IMR-90 (cell line): ENCODE results near the gene CAPN5. TPM values are rescaled to one million over a fixed set of nuclear protein-coding genes. Genes with fewer than 3 reads are reported as not detected.

Source experiments
- ATAC-seq: fragments of 200-7000 bp; cut with Tn5 transposase; 2 replicates; pipeline ENCODE4 v1.9.1; 2020; ENCODE audit warnings: low read depth, mild to moderate bottlenecking, moderate library complexity
- BruUV-seq: library from RNA; stranded (reverse); fragments of 400-500 nt; replicated peaks from 2 replicates; lab custom pipeline; 2021; lab: Mats Ljungman, UMichigan
- CTCF ChIA-PET: fragments of 300-600 bp; formaldehyde crosslinking; extraction: SDS; loops from one replicate; lab custom pipeline; 2021; ENCODE audit warnings: antibody characterized with exemption; lab: Yijun Ruan, JAX
- POLR2A ChIA-PET: fragments of 300-600 bp; sonication (Branson Sonifier 250); formaldehyde crosslinking; loops from one replicate; lab custom pipeline; 2022; ENCODE audit warnings: antibody characterized with exemption; ENCODE audit not compliant: unreplicated experiment; lab: Charles Lee
- DNase-seq: peaks from one replicate; pipeline ENCODE4 v3.0.0; 2013
- H2AFZ ChIP-seq: replicated peaks from 2 replicates; pipeline ENCODE3; 2013; ENCODE audit warnings: low read length, mild to moderate bottlenecking; ENCODE audit not compliant: poor library complexity
- H2AK5ac ChIP-seq: 2 replicates; pipeline ENCODE4 v1.6.1; 2013; ENCODE audit warnings: low read depth, low read length, inconsistent platforms
- H2AK9ac ChIP-seq: replicated peaks from 2 replicates; pipeline ENCODE3; 2013; ENCODE audit warnings: mild to moderate bottlenecking, low read depth, low read length, moderate library complexity; ENCODE audit not compliant: poor library complexity
- H2BK120ac ChIP-seq: 2 replicates; pipeline ENCODE4 v1.6.1; 2013; ENCODE audit warnings: low read depth, low read length, inconsistent platforms
- H2BK15ac ChIP-seq: 3 replicates; pipeline ENCODE4 v1.6.1; 2013; ENCODE audit warnings: low read depth, low read length, inconsistent platforms
- H2BK20ac ChIP-seq: 2 replicates; pipeline ENCODE4 v1.6.1; 2013; ENCODE audit warnings: low read depth, mild to moderate bottlenecking, inconsistent platforms, low read length, moderate library complexity
- H2BK5ac ChIP-seq: 2 replicates; pipeline ENCODE4 v1.6.1; 2013; ENCODE audit warnings: mild to moderate bottlenecking, low read depth, low read length, inconsistent platforms; ENCODE audit not compliant: poor library complexity, severe bottlenecking
- H3K14ac ChIP-seq: replicated peaks from 2 replicates; pipeline ENCODE4 v1.6.1; 2013; ENCODE audit warnings: low read depth, low read length, inconsistent platforms
- H3K18ac ChIP-seq: 2 replicates; pipeline ENCODE4 v1.6.1; 2013; ENCODE audit warnings: low read depth, low read length, control low read depth
- H3K23ac ChIP-seq: 2 replicates; pipeline ENCODE4 v1.6.1; 2013; ENCODE audit warnings: low read depth, low read length, inconsistent platforms
- H3K27ac ChIP-seq: 2 replicates; pipeline ENCODE4 v1.5.1; 2013; ENCODE audit warnings: mild to moderate bottlenecking, control low read depth, low read length; ENCODE audit not compliant: insufficient read depth
- H3K27me3 ChIP-seq: 2 replicates; pipeline ENCODE4 v1.6.1; 2013; ENCODE audit warnings: low read length; ENCODE audit not compliant: control insufficient read depth, insufficient read depth
- H3K36me3 ChIP-seq: 2 replicates; pipeline ENCODE4 v1.6.1; 2013; ENCODE audit warnings: low read length, mixed read lengths; ENCODE audit not compliant: control insufficient read depth, insufficient read depth
- H3K4ac ChIP-seq: 2 replicates; pipeline ENCODE4 v1.6.1; 2013; ENCODE audit warnings: low read depth, low read length, inconsistent platforms
- H3K4me1 ChIP-seq: 2 replicates; pipeline ENCODE4 v1.6.1; 2013; ENCODE audit warnings: low read length, mixed read lengths; ENCODE audit not compliant: control insufficient read depth, insufficient read depth
- H3K4me2 ChIP-seq: 2 replicates; pipeline ENCODE4 v1.6.1; 2013; ENCODE audit warnings: low read depth, mild to moderate bottlenecking, control low read depth, low read length, moderate library complexity
- H3K4me3 ChIP-seq: 2 replicates; pipeline ENCODE4 v1.5.1; 2013; ENCODE audit warnings: low read depth, mild to moderate bottlenecking, control low read depth, low read length, moderate library complexity; ENCODE audit not compliant: insufficient read depth
- H3K56ac ChIP-seq: 2 replicates; pipeline ENCODE4 v1.6.1; 2013; ENCODE audit warnings: low read length, inconsistent platforms; ENCODE audit not compliant: insufficient read depth; ENCODE audit errors: extremely low read depth
- H3K79me1 ChIP-seq, 2 experiments: 2 replicates each; pipeline ENCODE4 v1.6.1; 2013; ENCODE audit warnings: low read length in 2 of 2, inconsistent platforms in 1 of 2, low read depth in 1 of 2
- H3K9ac ChIP-seq: 2 replicates; pipeline ENCODE4 v1.6.1; 2013; ENCODE audit warnings: low read depth, low read length, control low read depth
- H3K9me1 ChIP-seq: 2 replicates; pipeline ENCODE4 v1.6.1; 2013; ENCODE audit warnings: low read length, inconsistent platforms; ENCODE audit not compliant: insufficient read depth
- H3K9me3 ChIP-seq: 2 replicates; pipeline ENCODE4 v1.6.1; 2013; ENCODE audit warnings: low read length; ENCODE audit not compliant: control insufficient read depth, insufficient read depth
- H4K20me1 ChIP-seq: 2 replicates; pipeline ENCODE4 v1.6.1; 2013; ENCODE audit warnings: low read length, inconsistent platforms; ENCODE audit not compliant: insufficient read depth
- H4K5ac ChIP-seq: 2 replicates; pipeline ENCODE4 v1.6.1; 2013; ENCODE audit warnings: mild to moderate bottlenecking, low read depth, low read length, control low read depth
- H4K8ac ChIP-seq, 2 experiments: 2 replicates each; pipeline ENCODE4 v1.6.1; 2013; ENCODE audit warnings: low read depth in 2 of 2, low read length in 2 of 2, control low read depth in 1 of 2, inconsistent platforms in 1 of 2
- H4K91ac ChIP-seq: 2 replicates; pipeline ENCODE4 v1.6.1; 2013; ENCODE audit warnings: low read depth, low read length, inconsistent platforms; ENCODE audit not compliant: insufficient read depth
- BHLHE40 ChIP-seq: fragments of 150-350 bp; IDR thresholded peaks from 2 replicates; pipeline ENCODE4 v1.6.1; 2016; ENCODE audit warnings: mild to moderate bottlenecking, low read depth, low read length
- CEBPB ChIP-seq: IDR thresholded peaks from 2 replicates; pipeline ENCODE4 v1.6.1; 2012; ENCODE audit warnings: low read depth, low read length, improper control_type of control experiment
- CHD1 ChIP-seq: IDR thresholded peaks from 2 replicates; pipeline ENCODE4 v1.6.1; 2012; ENCODE audit warnings: low read depth, low read length, improper control_type of control experiment
- MAFK ChIP-seq: IDR thresholded peaks from 2 replicates; pipeline ENCODE4 v1.6.1; 2012; ENCODE audit warnings: low read depth, low read length, improper control_type of control experiment
- MAZ ChIP-seq: IDR thresholded peaks from 2 replicates; pipeline ENCODE4 v1.6.1; 2012; ENCODE audit warnings: low read depth, mild to moderate bottlenecking, low read length, improper control_type of control experiment, moderate library complexity, borderline replicate concordance
- MXI1 ChIP-seq: IDR thresholded peaks from 2 replicates; pipeline ENCODE4 v1.6.1; 2012; ENCODE audit warnings: low read depth, mild to moderate bottlenecking, low read length, moderate library complexity, borderline replicate concordance
- NFE2L2 ChIP-seq: fragments of 150-350 bp; IDR thresholded peaks from 2 replicates; pipeline ENCODE4 v1.6.1; 2016; ENCODE audit warnings: low read depth, mild to moderate bottlenecking, low read length
- POLR2A ChIP-seq: IDR thresholded peaks from 2 replicates; pipeline ENCODE4 v1.6.1; 2012; ENCODE audit warnings: mild to moderate bottlenecking, low read depth, low read length
- RAD21 ChIP-seq: IDR thresholded peaks from 2 replicates; pipeline ENCODE4 v1.6.1; 2012; ENCODE audit warnings: low read length, improper control_type of control experiment
- RFX5 ChIP-seq: IDR thresholded peaks from 2 replicates; pipeline ENCODE4 v1.8.0; 2012; ENCODE audit warnings: low read depth, mild to moderate bottlenecking, low read length, moderate library complexity
- SMC3 ChIP-seq: fragments of 150-350 bp; IDR thresholded peaks from 2 replicates; pipeline ENCODE4 v1.6.1; 2016; ENCODE audit warnings: low read depth, mild to moderate bottlenecking, antibody characterized with exemption, low read length, moderate library complexity
- WGBS, 2 experiments: methylation state at CpG; one replicate each; pipeline versions ENCODE4 v1.1.5 to v1.1.7; 2013; ENCODE audit warnings: missing lambda C conversion rate in 2 of 2; ENCODE audit not compliant: insufficient read length in 1 of 2; ENCODE audit errors: extremely low coverage in 2 of 2; 5-methylcytosine and 5-hydroxymethylcytosine counted together
- dilution Hi-C: fragments of 300-500 bp; cut with HindIII; formaldehyde crosslinking; loops from one replicate; pipeline ENCODE4 v1.14.3; 2018; ENCODE audit warnings: low sequenced_read_pairs; ENCODE audit not compliant: unreplicated experiment
- in situ Hi-C: fragments of 300-500 bp; cut with MboI; formaldehyde crosslinking; loops from 3 replicates; pipeline ENCODE4 v1.14.3; 2019; ENCODE audit warnings: low sequenced_read_pairs, inconsistent platforms, mixed read lengths
- intact Hi-C: fragments of 100-400 bp; cut with micrococcal nuclease; formaldehyde crosslinking; loops from 2 replicates; pipeline ENCODE4 v1.10.0; 2022
- polyA plus RNA-seq, 3 experiments: library from polyadenylated mRNA; depleted of rRNA; stranded (reverse); fragments of >200 nt; gene quantifications; 2 replicates each; pipeline ENCODE4 v1.2.3, GENCODE V29; 2012; ENCODE audit warnings: low replicate concordance in 1 of 3
- total RNA-seq: library from RNA; depleted of rRNA; stranded (reverse); fragments of >200 nt; gene quantifications from 2 replicates; pipeline ENCODE4 v1.2.3, GENCODE V29; 2012
- TF ChIP-seq, protein P1 (sequence below): fragments of 150-350 bp; IDR thresholded peaks from 2 replicates; pipeline ENCODE4 v1.6.1; 2017; ENCODE audit warnings: mild to moderate bottlenecking, antibody characterized with exemption, low read length, low read depth
- TF ChIP-seq, protein P2 (sequence below): fragments of 150-350 bp; IDR thresholded peaks from 2 replicates; pipeline ENCODE4 v1.6.1; 2016; ENCODE audit warnings: low read depth, mild to moderate bottlenecking, low read length, moderate library complexity, borderline replicate concordance
- TF ChIP-seq, protein P3 (sequence below): conservative IDR thresholded peaks from 2 replicates; pipeline ENCODE4 v1.5.1; 2012; ENCODE audit warnings: mild to moderate bottlenecking, low read depth, low read length, improper control_type of control experiment

CAPN5 gene
- total and polyA plus RNA-seq, 2 of the 4 experiments (the other 2 are of a cell fraction): 8.1 to 24.0 TPM

GRCh38 chr11:77086521-77087472 lies 20.0 kb downstream of the CAPN5 start:
- no peak overlapping the region for H2BK120ac ChIP-seq
- H3K9me3 ChIP-seq: no peaks in the 10 kb centered on the region
- H2AFZ ChIP-seq: no peak overlapping the region
- H2BK15ac ChIP-seq: no peak overlapping the region
- no peak overlapping the region for H2BK20ac ChIP-seq
- H3K27ac ChIP-seq: no peak overlapping the region
- WGBS, 2 experiments: 70% methylated on average over 2 of the region's 23 CpGs; no CpG with 5 or more reads in 1 of the 2 experiments
- dilution Hi-C loops: no loop called here
- POLR2A ChIA-PET: no interaction called here
- in situ Hi-C loops: no loop called here
- ATAC-seq (no peak), DNase-seq (no peak)
- H2AK9ac ChIP-seq: no peak overlapping the region
- H2AK5ac ChIP-seq: no peak overlapping the region
- peaks cover 17% of the 10 kb centered on the region for H4K20me1 ChIP-seq
- H3K56ac ChIP-seq: no peak overlapping the region
- H3K4me1 ChIP-seq: peaks cover 8% of the 10 kb centered on the region
- CTCF ChIA-PET: no interaction called here
- no peak overlapping the region for H4K8ac ChIP-seq
- H3K9ac ChIP-seq: no peak overlapping the region
- no peak overlapping the region for H3K4me3 ChIP-seq
- H3K36me3 ChIP-seq: peaks cover 4% of the 10 kb centered on the region; the same call in 1 of the 2 replicates
- no peak overlapping the region for H3K4me2 ChIP-seq
- H4K91ac ChIP-seq: no peak overlapping the region
- BruUV-seq: no TSS peak
- no peak overlapping the region for H3K14ac ChIP-seq
- no peaks in the 10 kb centered on the region for H3K27me3 ChIP-seq
- no peak overlapping the region for H3K23ac ChIP-seq
- peaks cover 0 to 8% of the 10 kb centered on the region in 2 experiments; a peak in 2 of 4 replicates for H3K79me1 ChIP-seq
- intact Hi-C loops: no loop called here
- H3K18ac ChIP-seq: no peak overlapping the region
- H2BK5ac ChIP-seq: no peak overlapping the region
- no peaks in the 10 kb centered on the region for H3K9me1 ChIP-seq
- no peak overlapping the region for H3K4ac ChIP-seq
- no peak overlapping the region for H4K5ac ChIP-seq
- TF ChIP-seq BHLHE40: no peak
- TF ChIP-seq, protein P1, sequence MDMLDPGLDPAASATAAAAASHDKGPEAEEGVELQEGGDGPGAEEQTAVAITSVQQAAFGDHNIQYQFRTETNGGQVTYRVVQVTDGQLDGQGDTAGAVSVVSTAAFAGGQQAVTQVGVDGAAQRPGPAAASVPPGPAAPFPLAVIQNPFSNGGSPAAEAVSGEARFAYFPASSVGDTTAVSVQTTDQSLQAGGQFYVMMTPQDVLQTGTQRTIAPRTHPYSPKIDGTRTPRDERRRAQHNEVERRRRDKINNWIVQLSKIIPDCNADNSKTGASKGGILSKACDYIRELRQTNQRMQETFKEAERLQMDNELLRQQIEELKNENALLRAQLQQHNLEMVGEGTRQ: no peak
- TF ChIP-seq RAD21: no peak
- TF ChIP-seq POLR2A: no peak
- no peak for TF ChIP-seq CHD1
- no peak for TF ChIP-seq SMC3
- TF ChIP-seq NFE2L2: no peak
- TF ChIP-seq MXI1: no peak
- no peak for TF ChIP-seq CEBPB
- TF ChIP-seq RFX5: no peak
- TF ChIP-seq MAZ: no peak
- TF ChIP-seq, protein P2, sequence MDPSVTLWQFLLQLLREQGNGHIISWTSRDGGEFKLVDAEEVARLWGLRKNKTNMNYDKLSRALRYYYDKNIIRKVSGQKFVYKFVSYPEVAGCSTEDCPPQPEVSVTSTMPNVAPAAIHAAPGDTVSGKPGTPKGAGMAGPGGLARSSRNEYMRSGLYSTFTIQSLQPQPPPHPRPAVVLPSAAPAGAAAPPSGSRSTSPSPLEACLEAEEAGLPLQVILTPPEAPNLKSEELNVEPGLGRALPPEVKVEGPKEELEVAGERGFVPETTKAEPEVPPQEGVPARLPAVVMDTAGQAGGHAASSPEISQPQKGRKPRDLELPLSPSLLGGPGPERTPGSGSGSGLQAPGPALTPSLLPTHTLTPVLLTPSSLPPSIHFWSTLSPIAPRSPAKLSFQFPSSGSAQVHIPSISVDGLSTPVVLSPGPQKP: no peak
- no peak for TF ChIP-seq MAFK
- TF ChIP-seq, protein P3, sequence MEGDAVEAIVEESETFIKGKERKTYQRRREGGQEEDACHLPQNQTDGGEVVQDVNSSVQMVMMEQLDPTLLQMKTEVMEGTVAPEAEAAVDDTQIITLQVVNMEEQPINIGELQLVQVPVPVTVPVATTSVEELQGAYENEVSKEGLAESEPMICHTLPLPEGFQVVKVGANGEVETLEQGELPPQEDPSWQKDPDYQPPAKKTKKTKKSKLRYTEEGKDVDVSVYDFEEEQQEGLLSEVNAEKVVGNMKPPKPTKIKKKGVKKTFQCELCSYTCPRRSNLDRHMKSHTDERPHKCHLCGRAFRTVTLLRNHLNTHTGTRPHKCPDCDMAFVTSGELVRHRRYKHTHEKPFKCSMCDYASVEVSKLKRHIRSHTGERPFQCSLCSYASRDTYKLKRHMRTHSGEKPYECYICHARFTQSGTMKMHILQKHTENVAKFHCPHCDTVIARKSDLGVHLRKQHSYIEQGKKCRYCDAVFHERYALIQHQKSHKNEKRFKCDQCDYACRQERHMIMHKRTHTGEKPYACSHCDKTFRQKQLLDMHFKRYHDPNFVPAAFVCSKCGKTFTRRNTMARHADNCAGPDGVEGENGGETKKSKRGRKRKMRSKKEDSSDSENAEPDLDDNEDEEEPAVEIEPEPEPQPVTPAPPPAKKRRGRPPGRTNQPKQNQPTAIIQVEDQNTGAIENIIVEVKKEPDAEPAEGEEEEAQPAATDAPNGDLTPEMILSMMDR: no peak
